HepG2 (cell line): ENCODE results near the gene RAB1B. TPM values are rescaled to one million over a fixed set of nuclear protein-coding genes. Genes with fewer than 3 reads are reported as not detected.
A peak's percentile ranks its signal among the peaks of the same experiment; 100 is the strongest.

ENCODE experiments used
- ARNT2 ChIP-seq: sonication (generic); formaldehyde crosslinking; IDR thresholded peaks from 2 replicates; pipeline ENCODE4 v1.8.0; 2022; ENCODE audit warnings: mild to moderate bottlenecking, low read depth, missing genetic modification reagents, moderate library complexity
- DRAP1 ChIP-seq: IDR thresholded peaks from 2 replicates; pipeline ENCODE4 v1.6.1; 2016; ENCODE audit warnings: missing genetic modification reagents, missing compliant biosample characterization
- GABPB1 ChIP-seq: IDR thresholded peaks from 2 replicates; pipeline ENCODE4 v1.6.1; 2016; ENCODE audit warnings: mild to moderate bottlenecking, missing genetic modification reagents, moderate library complexity, missing compliant biosample characterization
- GLI4 ChIP-seq: sonication (generic); formaldehyde crosslinking; IDR thresholded peaks from 2 replicates; pipeline ENCODE4 v1.5.1; 2020; ENCODE audit warnings: missing genetic modification reagents, mild to moderate bottlenecking, moderate library complexity, borderline replicate concordance
- HDAC1 ChIP-seq: sonication (generic); formaldehyde crosslinking; IDR thresholded peaks from 2 replicates; pipeline ENCODE4 v1.5.1; 2020; ENCODE audit warnings: mild to moderate bottlenecking, missing genetic modification reagents
- HHEX ChIP-seq: IDR thresholded peaks from 2 replicates; pipeline ENCODE4 v1.6.1; 2016; ENCODE audit warnings: control low read depth
- IKZF5 ChIP-seq: IDR thresholded peaks from 2 replicates; pipeline ENCODE4 v1.6.1; 2018; ENCODE audit warnings: missing genetic modification reagents, mild to moderate bottlenecking, missing compliant biosample characterization
- IRF1 ChIP-seq: sonication (generic); formaldehyde crosslinking; IDR thresholded peaks from 2 replicates; pipeline ENCODE4 v1.4.0; 2020; ENCODE audit warnings: low read depth, mild to moderate bottlenecking, missing genetic modification reagents
- POLR2AphosphoS2 ChIP-seq: IDR thresholded peaks from 2 replicates; pipeline ENCODE4 v1.6.1; 2011; ENCODE audit warnings: low read depth, low read length, improper control_type of control experiment
- PRPF4 ChIP-seq: fragments of 200-400 bp; formaldehyde crosslinking; IDR thresholded peaks from 2 replicates; pipeline ENCODE4 v1.6.1; 2016; ENCODE audit warnings: low read length, low read depth; ENCODE audit not compliant: poor library complexity, severe bottlenecking
- RORA ChIP-seq: sonication (generic); formaldehyde crosslinking; IDR thresholded peaks from 2 replicates; pipeline ENCODE4 v1.5.0; 2020; ENCODE audit warnings: mild to moderate bottlenecking, missing genetic modification reagents, moderate library complexity
- SMARCE1 ChIP-seq: fragments of 450-650 bp; IDR thresholded peaks from 2 replicates; pipeline ENCODE4 v1.6.1; 2017; ENCODE audit warnings: borderline replicate concordance
- TCF12 ChIP-seq, 2 experiments: fragments of 450-650 bp in 1 of 2; sonication (generic) in 1 of 2; formaldehyde crosslinking in 1 of 2; IDR thresholded peaks; 2 replicates each; pipeline versions ENCODE4 v1.6.1 to v1.8.0; 2017 to 2022; ENCODE audit warnings: antibody characterized with exemption in 1 of 2, mild to moderate bottlenecking in 1 of 2, missing genetic modification reagents in 1 of 2, moderate library complexity in 1 of 2
- TFDP1 ChIP-seq: IDR thresholded peaks from 2 replicates; pipeline ENCODE4 v1.6.1; 2016; ENCODE audit warnings: missing compliant biosample characterization, missing genetic modification reagents, borderline replicate concordance
- ZC3H13 ChIP-seq: sonication (generic); formaldehyde crosslinking; IDR thresholded peaks from 2 replicates; pipeline ENCODE4 v1.8.1; 2023; ENCODE audit warnings: mild to moderate bottlenecking, missing genetic modification reagents, moderate library complexity
- ZNF430 ChIP-seq: sonication (generic); formaldehyde crosslinking; IDR thresholded peaks from 2 replicates; pipeline ENCODE4 v1.9.0; 2021; ENCODE audit warnings: mild to moderate bottlenecking, missing genetic modification reagents
- ZNF567 ChIP-seq: sonication (generic); formaldehyde crosslinking; IDR thresholded peaks from 2 replicates; pipeline ENCODE4 v1.8.1; 2023; ENCODE audit warnings: mild to moderate bottlenecking, missing genetic modification reagents, borderline replicate concordance
- ZNF574 ChIP-seq: sonication (generic); formaldehyde crosslinking; IDR thresholded peaks from 2 replicates; pipeline ENCODE4 v1.4.0; 2020; ENCODE audit warnings: missing genetic modification reagents
- ZNF597 ChIP-seq: sonication (generic); formaldehyde crosslinking; IDR thresholded peaks from 2 replicates; pipeline ENCODE4 v1.5.0; 2020; ENCODE audit warnings: missing genetic modification reagents
- ZNF75D ChIP-seq: sonication (generic); formaldehyde crosslinking; IDR thresholded peaks from 2 replicates; pipeline ENCODE4 v1.8.1; 2023; ENCODE audit warnings: missing genetic modification reagents, mild to moderate bottlenecking, borderline replicate concordance
- ZNF878 ChIP-seq: sonication (generic); formaldehyde crosslinking; IDR thresholded peaks from 2 replicates; pipeline ENCODE4 v1.8.1; 2023; ENCODE audit warnings: mild to moderate bottlenecking, missing genetic modification reagents, moderate library complexity
- polyA plus RNA-seq, 8 experiments: library from polyadenylated mRNA; depleted of rRNA in 3 of 8; stranded (reverse) in 7 of 8; unstranded in 1 of 8; fragments of >200 nt; fragmentation: Illumina TruSeq in 4 of 8; extraction: Trizol in 4 of 8; gene quantifications; 2 replicates each; pipeline versions ENCODE4 v1.2.1 to v1.2.3, GENCODE V29; 2011 to 2016; ENCODE audit warnings: low read depth in 4 of 8, missing spikeins in 1 of 8, mixed read lengths in 1 of 8; ENCODE audit not compliant: insufficient read depth in 1 of 8
- total RNA-seq, 5 experiments: library from RNA; depleted of rRNA; stranded (reverse); fragments of >200 nt; fragmentation: Illumina TruSeq; extraction: Trizol; gene quantifications; 2 replicates each; pipeline ENCODE4 v1.2.3, GENCODE V29; 2016; ENCODE audit warnings: low read depth in 1 of 5

RAB1B gene
- total and polyA plus RNA-seq, 2 of the 13 experiments (the other 11 are each of a cell fraction or from before 2014, with no cell fraction given), result 77.9 to 87.9 TPM

GRCh38 chr11:66277471-66278362 is 9.3 kb downstream of the RAB1B start, which contains the start of gene CNIH2 (continued):
- no peak for TF ChIP-seq IRF1 (CRISPR knock-in tag)
- no peak for TF ChIP-seq IKZF5
- TF ChIP-seq ZNF567 (CRISPR knock-in tag), result no peak
- no peak for TF ChIP-seq SMARCE1
- no peak for TF ChIP-seq GLI4
- TF ChIP-seq RORA (CRISPR knock-in tag), result no peak
- no peak for TF ChIP-seq ZNF430 (CRISPR knock-in tag)
- TF ChIP-seq TCF12 (IDR thresholded peaks at IDR 0.05), result no peak
- TF ChIP-seq TCF12 (CRISPR knock-in tag; IDR thresholded peaks at IDR 0.05), result no peak
- no peak for TF ChIP-seq DRAP1 (CRISPR knock-in tag)
- no peak for TF ChIP-seq PRPF4
- no peak for TF ChIP-seq ZNF75D (CRISPR knock-in tag)
- TF ChIP-seq POLR2AphosphoS2, result no peak
- TF ChIP-seq ZNF597 (CRISPR knock-in tag), result no peak
- peak; percentile 57; the same call in 1 of the 2 replicates for TF ChIP-seq ARNT2 (CRISPR knock-in tag)
- TF ChIP-seq TFDP1 (CRISPR knock-in tag), result peak; percentile 17; the same call in 1 of the 2 replicates
- no peak for TF ChIP-seq HHEX (CRISPR knock-in tag)
- peak; percentile 21; the same call in 1 of the 2 replicates for TF ChIP-seq GABPB1 (CRISPR knock-in tag)
- 0 out of 2 replicates have a peak, but pooled peaks have one; percentile 26 for TF ChIP-seq ZC3H13 (CRISPR knock-in tag)
- TF ChIP-seq HDAC1 (CRISPR knock-in tag), result no peak
- no peak for TF ChIP-seq ZNF574 (CRISPR knock-in tag)
- TF ChIP-seq ZNF878 (CRISPR knock-in tag), result no peak
